Measurements from ENCODE around the gene TSHZ1. TPM values are rescaled to one million over a fixed set of nuclear protein-coding genes. Genes with fewer than 3 reads are reported as not detected.

The TSHZ1 gene
- total and polyA plus RNA-seq, 2 donors from 2014 or later, result 7.0 to 31.3 TPM

- H3K9me3 ChIP-seq (ENCODE audit: control insufficient read depth in 2 of 3, insufficient read depth in 1 of 3, low read length in 3 of 3), result no peaks in the 10 kb centered on the region
- H3K9ac ChIP-seq (ENCODE audit: low read length in 3 of 3), result no peak overlapping the region
- H3K27ac ChIP-seq (ENCODE audit: low read depth in 2 of 2, low read length in 2 of 2), result no peak overlapping the region
- TF ChIP-seq CTCF (IDR thresholded peaks at IDR 0.05; ENCODE audit: borderline replicate concordance, extremely low read depth, insufficient read depth), result no peak
- peaks cover 0 to 4% (median 2%) of the 10 kb centered on the region in 3 donors for H3K4me1 ChIP-seq (ENCODE audit: control insufficient read depth in 2 of 3, insufficient read depth in 2 of 3, low read depth in 1 of 3, low read length in 3 of 3)
- no peaks in the 10 kb centered on the region for H3K27me3 ChIP-seq (ENCODE audit: control insufficient read depth, insufficient read depth, low read length)
- H3K36me3 ChIP-seq (ENCODE audit: control insufficient read depth in 2 of 3, insufficient read depth in 3 of 3, low read length in 3 of 3), result no peaks in the 10 kb centered on the region
- no peak for FAIRE-seq
- intact Hi-C loops (cut with DNase I), result no loop called here
- DNase-seq, result peak in 1 of 5 donors; percentile 65
- no peak overlapping the region for H3K4me3 ChIP-seq (ENCODE audit: low read length in 3 of 3)
Measured at GRCh38 chr18:75273817-75274216, 63.2 kb downstream of the TSHZ1 start.

GRCh38 chr18:75275226-75275625, 64.6 kb downstream of the TSHZ1 start:
- FAIRE-seq, result no peak

DNA sequence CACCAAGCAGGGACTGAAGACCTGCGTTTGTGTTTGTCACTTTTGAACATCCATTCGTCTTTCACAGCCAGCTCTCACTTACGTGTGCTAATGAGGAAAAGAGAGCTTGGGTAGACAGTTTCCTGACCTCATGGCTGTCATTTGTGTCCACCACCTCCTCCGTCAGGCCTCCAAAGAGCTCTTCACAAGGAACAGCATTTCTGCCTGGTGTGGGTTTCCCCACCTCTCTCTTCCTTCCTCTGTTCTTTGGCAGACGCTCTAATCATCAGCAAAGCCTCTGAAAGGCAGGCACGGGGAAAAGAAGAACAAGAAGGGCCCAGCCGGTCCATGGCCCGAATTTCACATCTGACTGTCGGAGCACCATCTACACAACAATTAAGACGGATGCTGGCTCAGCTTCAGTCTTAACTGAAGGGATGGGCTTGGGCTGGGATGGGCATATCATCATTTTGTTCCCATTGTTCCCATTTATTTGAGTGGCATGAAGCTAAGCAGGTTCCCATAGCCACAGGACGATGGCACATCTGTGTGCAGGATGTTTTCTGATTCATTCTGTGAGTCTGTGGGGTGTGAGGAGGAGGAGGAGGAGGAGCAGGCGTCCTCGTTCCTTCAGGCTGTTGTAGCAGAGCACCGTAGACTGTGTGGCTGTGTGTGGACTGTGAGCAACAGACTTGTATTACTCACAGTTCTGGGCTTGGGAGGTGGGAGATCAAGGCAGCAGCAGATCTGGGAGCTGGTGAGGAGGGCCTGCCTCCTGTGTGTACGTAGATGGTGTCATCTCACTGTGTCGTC, 66.4 kb downstream of the TSHZ1 start:
- no peak overlapping the region for H3K9ac ChIP-seq (ENCODE audit: low read length in 3 of 3)
- DNase-seq, result no peak
- intact Hi-C loops (cut with DNase I), result no loop called here
- H3K4me1 ChIP-seq (ENCODE audit: control insufficient read depth in 2 of 3, insufficient read depth in 2 of 3, low read depth in 1 of 3, low read length in 3 of 3), result peaks cover 0 to 4% (median 0%) of the 10 kb centered on the region in 3 donors
- H3K27me3 ChIP-seq (ENCODE audit: control insufficient read depth, insufficient read depth, low read length), result no peaks in the 10 kb centered on the region
- H3K4me3 ChIP-seq (ENCODE audit: low read length in 3 of 3), result no peak overlapping the region
- H3K27ac ChIP-seq (ENCODE audit: low read depth in 2 of 2, low read length in 2 of 2), result no peak overlapping the region
- H3K36me3 ChIP-seq (ENCODE audit: control insufficient read depth in 2 of 3, insufficient read depth in 3 of 3, low read length in 3 of 3), result no peaks in the 10 kb centered on the region
- TF ChIP-seq CTCF (IDR thresholded peaks at IDR 0.05; ENCODE audit: borderline replicate concordance, extremely low read depth, insufficient read depth), result no peak
- H3K9me3 ChIP-seq (ENCODE audit: control insufficient read depth in 2 of 3, insufficient read depth in 1 of 3, low read length in 3 of 3), result no peaks in the 10 kb centered on the region
- FAIRE-seq, result no peak

More at GRCh38 chr18:75275226-75275625, 64.6 kb downstream of the TSHZ1 start:
- no peak for DNase-seq
- Histone ChIP-seq H3K27me3 (ENCODE audit: control insufficient read depth, insufficient read depth, low read length) (no peaks in the 10 kb centered on the region), H3K9ac (ENCODE audit: low read length in 3 of 3) (no peak overlapping the region), H3K9me3 (ENCODE audit: control insufficient read depth in 2 of 3, insufficient read depth in 1 of 3, low read length in 3 of 3) (no peaks in the 10 kb centered on the region), H3K4me3 (ENCODE audit: low read length in 3 of 3) (no peak overlapping the region), H3K4me1 (ENCODE audit: control insufficient read depth in 2 of 3, insufficient read depth in 2 of 3, low read depth in 1 of 3, low read length in 3 of 3) (peaks cover 0 to 4% (median 0%) of the 10 kb centered on the region in 3 donors), H3K27ac (ENCODE audit: low read depth in 2 of 2, low read length in 2 of 2) (no peak overlapping the region), H3K36me3 (ENCODE audit: control insufficient read depth in 2 of 3, insufficient read depth in 3 of 3, low read length in 3 of 3) (no peaks in the 10 kb centered on the region)
- TF ChIP-seq CTCF (IDR thresholded peaks at IDR 0.05; ENCODE audit: borderline replicate concordance, extremely low read depth, insufficient read depth), result no peak
- intact Hi-C loops (cut with DNase I), result no loop called here
